Adipocyte (in vitro differentiated cells): ENCODE measurements around the gene UXS1.

Experiments
- DNase-seq: peaks from one replicate; pipeline ENCODE4 v3.0.0-alpha.2; 2015; ENCODE audit warnings: low read depth
- H3K27me3 ChIP-seq: replicated peaks from 2 replicates; pipeline ENCODE4 v1.7.0; 2013; ENCODE audit warnings: mild to moderate bottlenecking, low read length, moderate library complexity; ENCODE audit not compliant: control insufficient read depth, insufficient read depth
- H3K36me3 ChIP-seq: 2 replicates; pipeline ENCODE4 v1.7.0; 2013; ENCODE audit warnings: low read length, mild to moderate bottlenecking, moderate library complexity; ENCODE audit not compliant: control insufficient read depth, insufficient read depth, severe bottlenecking
- H3K4me1 ChIP-seq: 2 replicates; pipeline ENCODE4 v1.7.0; 2013; ENCODE audit warnings: mild to moderate bottlenecking, low read length, moderate library complexity; ENCODE audit not compliant: control insufficient read depth, insufficient read depth
- H3K4me3 ChIP-seq: 2 replicates; pipeline ENCODE4 v1.7.0; 2013; ENCODE audit warnings: mild to moderate bottlenecking, low read length, moderate library complexity
- H3K9ac ChIP-seq: 2 replicates; pipeline ENCODE4 v1.7.0; 2013; ENCODE audit warnings: mild to moderate bottlenecking, low read length, moderate library complexity
- H3K9me3 ChIP-seq: 2 replicates; pipeline ENCODE4 v1.7.0; 2013; ENCODE audit warnings: mild to moderate bottlenecking, low read length, moderate library complexity; ENCODE audit not compliant: control insufficient read depth

UXS1 gene

GRCh38 chr2:106053581-106053980 lies 140.5 kb downstream of the UXS1 start:
- Histone ChIP-seq H3K27me3 (peaks cover 16% of the 10 kb centered on the region), H3K36me3 (no peaks in the 10 kb centered on the region), H3K9ac (no peak overlapping the region), H3K4me3 (no peak overlapping the region), H3K9me3 (no peaks in the 10 kb centered on the region), H3K4me1 (peaks cover 7% of the 10 kb centered on the region)
- DNase-seq = no peak

- H3K4me1 ChIP-seq = peaks cover 7% of the 10 kb centered on the region
- DNase-seq = peak; percentile 63
- no peaks in the 10 kb centered on the region for H3K9me3 ChIP-seq
- no peak overlapping the region for H3K4me3 ChIP-seq
- no peak overlapping the region for H3K9ac ChIP-seq
- H3K36me3 ChIP-seq = no peaks in the 10 kb centered on the region
- peaks cover 12% of the 10 kb centered on the region for H3K27me3 ChIP-seq
Observed at GRCh38 chr2:106053116-106053515, 141.0 kb downstream of the UXS1 start.

GRCh38 chr2:106044859-106045258 lies 149.2 kb downstream of the UXS1 start:
- Histone ChIP-seq H3K4me3 (no peak overlapping the region), H3K9me3 (no peaks in the 10 kb centered on the region), H3K4me1 (no peaks in the 10 kb centered on the region), H3K36me3 (no peaks in the 10 kb centered on the region), H3K9ac (no peak overlapping the region), H3K27me3 (peaks cover 4% of the 10 kb centered on the region)
- no peak for DNase-seq

GRCh38 chr2:106044021-106044420 lies 150.1 kb downstream of the UXS1 start:
- Histone ChIP-seq H3K4me3 (no peak overlapping the region), H3K36me3 (no peaks in the 10 kb centered on the region), H3K9ac (no peak overlapping the region), H3K4me1 (no peaks in the 10 kb centered on the region), H3K9me3 (no peaks in the 10 kb centered on the region), H3K27me3 (peaks cover 6% of the 10 kb centered on the region)
- no peak for DNase-seq
